SW 1271 (cell line): ENCODE data around the gene TSPAN4.

Source experiments
- DNase-seq, 2 experiments: peaks; one replicate each; lab custom pipeline; 2025; lab: John Stamatoyannopoulos, UW

Gene TSPAN4

DNA sequence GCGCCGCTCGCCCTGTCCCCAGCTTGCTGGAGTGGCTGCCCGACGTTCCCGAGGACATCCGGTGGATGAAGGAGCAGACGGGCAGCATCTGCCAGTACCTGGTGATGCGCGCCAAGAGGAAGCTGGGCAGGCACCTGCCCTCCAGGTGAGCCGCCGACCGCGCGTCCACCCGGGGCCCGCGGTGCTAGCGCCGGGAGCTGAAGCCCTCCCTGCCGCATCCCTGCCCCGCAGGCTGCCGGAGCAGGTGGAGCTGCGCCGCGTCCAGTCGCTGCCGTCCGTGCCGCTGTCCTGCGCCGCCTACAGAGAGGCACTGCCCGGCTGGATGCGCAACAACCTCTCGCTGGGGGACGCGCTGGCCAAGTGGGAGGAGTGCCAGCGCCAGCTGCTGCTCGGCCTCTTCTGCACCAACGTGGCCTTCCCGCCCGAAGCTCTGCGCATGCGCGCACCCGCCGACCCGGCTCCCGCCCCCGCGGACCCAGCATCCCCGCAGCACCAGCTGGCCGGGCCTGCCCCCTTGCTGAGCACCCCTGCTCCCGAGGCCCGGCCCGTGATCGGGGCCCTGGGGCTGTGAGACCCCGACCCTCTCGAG, 18.3 kb upstream of the TSPAN4 start:
- no peak for DNase-seq

GRCh38 chr11:824942-825341, 17.7 kb upstream of the TSPAN4 start:
- no peak for DNase-seq

DNA sequence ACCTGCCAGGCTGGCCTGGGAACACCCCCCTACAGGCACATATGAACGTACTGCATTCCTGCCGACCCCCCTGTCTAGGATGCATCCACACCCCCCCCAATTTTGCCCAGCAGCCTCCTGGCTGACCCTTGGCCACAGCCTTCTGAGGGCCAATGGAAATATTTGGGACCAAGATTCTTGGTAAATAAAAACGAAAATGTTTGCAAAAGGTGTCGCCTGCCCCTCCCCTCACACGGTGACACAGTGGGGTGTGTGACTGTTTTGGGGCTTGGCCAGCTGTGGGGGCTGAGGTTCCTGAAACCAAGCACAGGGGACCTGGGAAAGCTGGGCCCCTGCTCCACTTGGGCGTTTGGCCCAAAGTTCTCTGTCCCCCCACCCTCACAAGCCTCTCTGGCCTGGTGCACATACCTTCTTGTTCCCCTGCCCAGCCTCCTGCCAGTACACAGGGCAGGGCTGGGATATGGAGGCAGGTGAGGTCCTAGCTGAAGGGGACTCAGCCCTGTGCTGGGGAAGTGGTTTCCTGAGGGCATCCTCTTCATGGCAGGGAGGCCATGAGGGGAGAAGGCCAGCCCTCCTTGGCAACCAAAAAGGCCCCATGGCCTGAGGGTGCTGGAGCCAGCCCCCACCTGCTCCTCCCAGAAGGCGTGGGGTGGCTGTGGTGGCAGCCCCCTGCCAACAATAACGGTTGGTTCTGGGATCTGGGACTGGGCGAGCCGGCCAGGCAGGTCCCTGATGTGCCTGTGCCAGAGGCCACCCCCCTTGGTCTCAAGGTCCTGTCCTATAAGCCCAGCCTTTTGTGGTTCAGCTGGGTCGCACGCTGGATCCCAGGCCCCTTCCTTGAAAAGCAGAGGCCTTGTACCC, 17.1 kb upstream of the TSPAN4 start:
- DNase-seq = no peak

- DNase-seq = no peak
Measured at GRCh38 chr11:826227-826621, 16.4 kb upstream of the TSPAN4 start.

DNA sequence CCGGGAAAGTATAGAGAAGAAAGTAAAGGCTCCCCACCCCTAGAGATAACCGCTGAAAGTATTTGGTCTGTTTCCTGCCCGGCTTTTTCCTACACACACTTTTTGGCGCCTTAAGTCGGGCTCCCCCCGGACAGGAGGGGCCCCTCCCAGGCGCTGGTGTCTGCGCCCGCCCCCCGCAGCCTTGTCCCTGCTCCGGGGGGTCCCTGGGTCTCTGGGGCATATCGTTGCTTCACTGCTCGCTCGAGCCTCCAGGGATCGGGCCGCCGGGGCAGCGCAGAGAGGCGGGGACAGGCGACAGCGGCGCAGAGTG, 15.9 kb upstream of the TSPAN4 start:
- no peak for DNase-seq

DNA sequence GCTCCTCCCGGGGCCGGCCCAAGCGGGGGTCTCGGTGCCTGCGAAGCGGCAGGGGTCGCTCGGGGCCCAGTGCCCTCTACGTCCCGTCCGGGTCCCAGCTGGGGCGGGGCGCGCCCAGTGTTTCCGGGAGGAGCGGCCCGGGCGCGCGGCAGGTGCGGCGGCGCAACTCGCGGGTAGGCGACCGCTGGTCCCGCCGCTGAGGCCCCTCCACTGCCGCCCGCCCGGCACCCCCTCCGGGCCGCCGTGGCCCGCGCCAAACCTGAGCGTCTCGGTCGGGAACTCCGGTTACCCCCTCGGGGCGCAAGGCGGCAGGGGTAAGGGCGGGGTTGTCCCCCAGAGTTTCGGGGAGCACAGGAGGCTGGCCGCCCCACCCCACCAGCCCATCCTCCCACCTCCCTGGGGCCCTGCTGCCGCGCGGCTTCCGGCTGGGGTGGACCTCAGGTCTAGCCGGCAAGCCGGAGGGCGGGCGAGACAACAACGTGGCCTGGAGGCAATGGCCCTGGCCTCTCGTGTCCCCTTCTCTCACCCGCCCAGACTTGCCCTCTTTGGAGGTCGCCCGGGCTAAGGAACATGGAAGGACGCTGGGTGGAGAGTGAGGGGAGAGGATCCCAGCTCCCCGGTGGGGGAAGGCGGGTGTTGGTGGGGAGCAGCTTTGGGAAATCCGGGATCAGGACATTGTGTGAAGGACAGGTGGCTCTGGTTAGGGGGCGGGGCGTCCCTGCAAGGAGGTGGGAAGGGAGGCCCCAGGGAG, 15.3 kb upstream of the TSPAN4 start:
- DNase-seq = no peak

DNA sequence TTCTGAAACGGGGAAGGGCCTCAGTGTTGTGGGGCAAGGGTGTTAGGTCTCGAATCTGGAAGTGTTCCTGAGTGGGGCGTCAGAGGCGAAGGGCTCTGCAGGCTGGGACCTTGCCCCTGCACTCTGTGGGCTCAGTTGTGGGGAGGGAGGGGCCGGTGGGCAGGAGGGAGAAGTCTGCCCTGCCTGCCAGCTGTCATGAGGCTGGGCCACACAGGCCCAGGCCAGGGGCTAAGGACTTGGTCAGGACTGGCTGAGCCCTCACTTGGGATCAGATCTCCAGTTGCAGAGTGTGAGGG, 14.8 kb upstream of the TSPAN4 start, which contains the start of gene CRACR2B:
CRACR2B (plus strand) TSS at position 23 of the 296 bp plus-strand sequence. CDS start 689 bp downstream, outside the sequence.
- DNase-seq = no peak

DNA sequence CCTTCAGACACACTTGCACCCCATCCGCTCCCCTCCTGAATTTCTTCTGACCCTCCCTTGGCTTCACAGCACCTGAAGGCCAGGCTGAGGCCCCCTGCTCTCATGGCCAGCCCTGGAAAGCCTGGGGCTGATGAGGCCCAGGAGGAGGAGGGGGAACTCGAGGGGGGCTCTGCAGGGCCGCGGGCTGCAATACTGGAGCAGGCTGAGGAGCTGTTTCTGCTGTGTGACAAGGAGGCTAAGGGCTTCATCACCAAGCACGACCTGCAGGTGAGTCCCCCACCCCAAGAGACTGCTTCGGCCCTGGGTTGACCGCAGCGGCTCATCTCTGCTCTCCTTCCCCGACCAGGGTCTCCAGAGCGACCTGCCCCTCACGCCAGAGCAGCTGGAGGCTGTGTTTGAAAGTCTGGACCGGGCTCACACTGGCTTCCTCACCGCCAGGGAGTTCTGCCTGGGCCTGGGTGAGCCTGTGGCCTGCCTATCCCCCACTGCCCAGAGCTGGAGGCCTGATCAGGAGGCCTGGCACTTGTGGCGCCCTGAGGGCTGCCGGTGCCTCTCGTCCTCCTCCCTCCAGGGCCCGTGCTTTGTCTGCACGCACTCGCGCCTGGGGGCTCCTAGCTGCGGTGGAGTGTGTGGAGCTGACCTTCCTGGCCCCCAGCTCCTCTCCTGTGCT, 14.0 kb upstream of the TSPAN4 start:
- DNase-seq = no peak

- no peak for DNase-seq
Measured at GRCh38 chr11:829176-829846, 13.3 kb upstream of the TSPAN4 start.

DNA sequence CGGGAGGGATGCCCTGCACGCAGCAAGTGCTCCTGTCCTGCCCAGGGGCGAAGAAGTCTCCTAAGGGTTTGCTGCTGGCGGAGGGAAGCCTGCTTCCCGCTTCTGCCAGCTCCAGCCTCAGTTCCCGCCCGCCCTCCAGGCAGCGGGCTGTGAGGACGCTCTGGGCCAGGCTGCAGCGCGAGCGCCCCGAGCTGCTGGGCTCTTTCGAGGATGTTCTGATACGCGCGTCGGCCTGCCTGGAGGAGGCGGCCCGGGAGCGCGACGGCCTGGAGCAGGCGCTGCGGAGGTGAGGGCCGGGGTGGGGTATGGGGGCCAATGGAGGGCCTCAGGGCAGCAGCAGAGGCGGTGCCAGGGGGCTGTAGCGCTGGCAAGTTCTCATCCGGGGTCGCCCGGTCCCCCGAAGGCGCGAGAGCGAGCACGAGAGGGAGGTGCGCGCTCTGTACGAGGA, 12.8 kb upstream of the TSPAN4 start:
- DNase-seq = no peak

- DNase-seq = no peak
Measured at GRCh38 chr11:830295-831117, 12.1 kb upstream of the TSPAN4 start.

DNA sequence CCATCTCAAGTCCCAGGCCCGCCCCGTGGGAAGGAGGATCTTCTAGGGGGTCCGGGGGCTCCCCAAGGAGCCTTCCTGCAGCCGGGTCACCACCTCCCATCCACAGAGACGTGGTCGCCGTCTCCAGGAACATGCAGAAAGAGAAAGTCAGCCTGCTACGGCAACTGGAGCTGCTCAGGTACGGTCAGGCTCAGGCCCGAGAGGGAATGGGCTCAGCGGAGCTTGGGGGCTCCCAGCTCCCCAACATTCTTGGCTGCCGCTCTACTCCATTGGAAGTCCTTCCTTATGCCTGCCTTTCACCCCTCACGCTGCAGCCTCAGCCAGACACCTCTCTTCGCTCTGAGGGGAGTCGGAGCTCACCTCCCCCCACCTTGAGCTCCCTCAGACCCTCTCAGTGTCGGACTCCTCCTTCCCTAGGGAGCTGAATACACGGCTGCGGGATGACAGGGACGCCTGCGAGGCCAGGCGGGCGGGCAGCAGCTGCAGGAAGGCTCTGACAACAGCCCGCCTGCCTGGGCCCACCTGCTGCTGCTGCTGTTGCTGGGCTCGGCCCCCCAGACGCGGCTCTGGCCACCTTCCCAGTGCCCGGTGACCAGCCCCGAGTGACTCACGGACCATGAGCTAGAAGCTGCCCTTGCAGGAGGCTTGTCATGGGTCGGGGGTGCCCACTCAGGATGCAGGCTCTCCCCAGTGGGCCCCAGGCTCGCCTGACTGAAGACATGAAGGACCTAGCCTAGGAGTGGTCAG, 11.4 kb upstream of the TSPAN4 start:
- DNase-seq = no peak

GRCh38 chr11:831961-832528, 10.6 kb upstream of the TSPAN4 start:
- no peak for DNase-seq

DNA sequence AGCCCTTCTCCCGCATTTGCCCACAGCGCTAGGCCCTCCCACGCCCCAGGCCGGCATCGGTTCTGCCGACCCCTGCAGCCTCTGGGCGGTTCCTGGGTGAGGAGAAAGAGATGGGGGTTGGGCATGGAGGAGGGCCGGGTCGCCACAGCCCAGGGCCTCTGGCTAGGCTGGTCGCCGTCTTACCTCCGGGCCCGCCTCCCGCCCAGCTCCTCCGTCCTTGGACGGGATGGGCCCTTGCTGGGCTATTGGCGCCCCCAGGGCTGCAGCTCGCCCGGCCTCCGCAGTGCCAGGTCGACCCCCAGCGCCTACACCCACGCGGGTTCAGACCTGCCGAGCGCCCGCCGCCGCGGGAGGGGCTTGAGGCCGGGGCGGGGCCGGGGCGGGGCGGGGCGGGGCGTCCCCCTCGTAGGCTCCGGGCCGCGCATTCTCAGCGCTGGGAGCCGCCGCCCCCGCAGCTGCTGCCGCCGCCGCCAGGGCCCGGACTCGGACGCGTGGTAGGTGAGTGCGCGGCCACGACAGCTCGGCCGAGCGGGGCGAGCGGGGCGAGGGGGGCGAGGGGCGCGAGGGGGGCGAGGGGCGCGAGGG, 10.0 kb upstream of the TSPAN4 start, which contains the start of gene CD151:
CD151 (plus strand) TSS at position 424 of the 585 bp plus-strand sequence. CDS start 3,118 bp downstream, outside the sequence.
- peak in 1 of 2 experiments; percentile 67 for DNase-seq

DNA sequence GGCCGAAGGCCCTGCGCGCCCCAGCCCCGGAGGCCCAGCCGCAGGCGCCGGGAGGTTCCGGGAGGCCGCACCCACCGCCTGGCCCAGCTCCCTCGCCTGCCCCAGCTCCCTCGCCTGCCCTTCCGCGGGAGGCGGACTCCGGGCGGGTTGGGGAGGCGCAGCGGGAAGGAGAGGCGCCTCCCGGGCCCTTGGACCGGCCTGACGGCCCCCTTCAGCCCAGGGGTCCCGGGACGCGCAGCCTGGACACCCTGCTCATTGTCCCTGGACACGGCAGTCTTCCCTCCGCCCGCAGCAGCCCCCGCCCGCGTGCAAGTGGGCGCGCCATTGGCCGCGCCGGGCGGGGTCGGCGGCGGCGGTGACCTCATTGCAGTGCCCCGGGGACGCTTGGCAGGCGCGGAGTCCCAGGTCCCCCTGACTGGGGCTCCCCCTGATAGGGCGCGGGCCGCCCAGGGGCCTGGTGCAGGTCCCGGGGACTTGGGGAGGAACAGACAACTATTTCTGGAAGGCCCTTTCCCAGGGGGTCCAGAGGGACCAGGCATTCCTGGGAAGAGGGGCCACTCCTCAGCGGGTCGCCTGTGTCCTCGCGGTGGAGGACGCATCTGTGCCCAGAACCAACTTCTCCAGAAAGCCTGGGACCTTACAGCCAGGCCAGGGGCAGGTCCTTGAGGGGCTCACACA, 9.4 kb upstream of the TSPAN4 start:
- no peak for DNase-seq

DNA sequence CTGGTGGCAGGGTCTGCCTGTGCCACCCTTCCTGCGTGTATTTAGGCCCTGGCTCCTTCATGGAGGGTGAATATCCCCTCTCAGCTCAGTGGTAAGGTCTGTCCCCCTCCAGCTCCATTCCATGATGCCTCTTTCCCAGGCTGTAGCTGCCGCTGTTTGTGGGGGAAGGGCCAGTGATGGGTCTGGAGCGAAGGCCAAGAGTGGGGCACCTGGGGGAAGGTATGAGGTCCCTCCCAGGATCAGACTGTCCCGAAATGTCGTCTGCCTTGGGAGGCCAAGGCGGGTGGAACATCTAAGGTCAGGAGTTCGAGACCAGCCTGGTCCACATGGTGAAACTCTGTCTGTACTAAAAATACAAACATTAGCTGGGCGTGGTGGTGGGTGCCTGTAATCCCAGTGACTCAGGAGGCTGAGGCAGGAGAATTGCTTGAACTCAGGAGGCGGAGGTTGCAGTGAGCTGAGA, 8.8 kb upstream of the TSPAN4 start:
- DNase-seq = no peak

DNA sequence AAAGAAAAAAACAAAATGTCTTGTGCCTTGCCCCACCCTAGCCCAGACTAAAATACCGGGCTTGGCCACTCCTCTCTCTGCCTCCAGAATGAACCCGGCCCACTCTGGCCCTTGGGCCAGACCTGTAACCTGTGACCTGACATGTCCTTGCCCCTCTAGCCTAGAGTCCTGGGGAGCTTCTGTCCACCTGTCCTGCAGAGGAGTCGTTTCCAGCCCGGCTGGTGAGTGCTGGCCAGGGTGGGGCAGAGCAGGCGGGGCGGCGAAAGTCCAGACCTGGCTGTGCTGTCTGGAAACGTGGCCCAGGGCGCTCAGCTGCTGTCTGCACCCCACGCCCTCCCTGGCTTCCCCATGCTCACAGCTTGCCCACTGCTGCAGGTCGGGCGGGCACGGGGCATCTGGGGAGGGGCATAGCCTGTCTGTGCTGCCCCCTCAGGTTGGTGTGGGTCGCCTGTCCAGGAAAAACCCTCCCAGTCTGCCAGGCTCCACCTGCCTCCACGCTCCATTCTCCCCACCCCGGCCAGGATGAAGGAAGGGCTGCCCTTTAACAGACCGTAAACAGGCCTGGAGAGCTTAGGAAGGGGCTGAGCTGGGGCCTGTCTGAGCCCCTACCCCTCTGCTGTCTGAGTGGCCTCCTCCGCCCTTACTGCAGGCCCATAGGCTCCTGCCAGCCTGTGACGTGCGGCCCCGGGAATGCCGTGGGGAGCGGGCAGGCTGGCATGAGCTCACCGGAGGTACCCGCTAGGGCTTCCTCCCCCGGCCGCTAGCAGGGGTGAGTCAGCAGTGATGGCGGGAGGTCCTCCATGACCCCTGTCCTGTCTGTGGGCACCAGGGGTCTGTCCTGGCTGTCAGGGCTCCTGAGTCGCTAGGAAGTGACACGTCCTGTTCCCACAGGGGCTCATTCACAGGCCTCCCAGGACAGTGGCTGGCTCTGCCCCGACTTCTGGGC, 8.0 kb upstream of the TSPAN4 start:
- DNase-seq = peak; percentile 94 to 95

GRCh38 chr11:836274-836673, 6.4 kb upstream of the TSPAN4 start:
- DNase-seq = no peak
